Measurements from ENCODE around the gene SYNJ2BP.

DNA sequence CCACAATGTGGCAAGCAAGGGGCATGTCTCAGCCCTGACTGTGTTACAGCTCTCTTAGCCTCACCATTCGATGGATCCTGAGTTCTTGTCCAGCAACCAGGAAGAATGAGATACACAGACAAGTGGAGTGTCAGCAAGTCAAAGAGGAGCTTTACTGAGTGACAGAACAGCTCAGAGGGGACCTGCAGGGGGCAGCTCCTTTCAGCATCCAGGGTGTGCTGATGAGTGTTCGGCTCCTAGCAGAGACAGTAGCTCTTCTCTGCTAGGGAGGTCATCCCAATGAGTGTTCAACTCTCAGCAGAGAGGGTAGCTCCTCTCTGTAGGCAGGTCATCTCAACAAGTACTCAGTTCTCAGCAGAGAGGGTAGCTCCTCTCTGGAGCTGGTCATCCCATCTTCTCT lies 19.1 kb downstream of the SYNJ2BP start:
- TF ChIP-seq, protein P1, sequence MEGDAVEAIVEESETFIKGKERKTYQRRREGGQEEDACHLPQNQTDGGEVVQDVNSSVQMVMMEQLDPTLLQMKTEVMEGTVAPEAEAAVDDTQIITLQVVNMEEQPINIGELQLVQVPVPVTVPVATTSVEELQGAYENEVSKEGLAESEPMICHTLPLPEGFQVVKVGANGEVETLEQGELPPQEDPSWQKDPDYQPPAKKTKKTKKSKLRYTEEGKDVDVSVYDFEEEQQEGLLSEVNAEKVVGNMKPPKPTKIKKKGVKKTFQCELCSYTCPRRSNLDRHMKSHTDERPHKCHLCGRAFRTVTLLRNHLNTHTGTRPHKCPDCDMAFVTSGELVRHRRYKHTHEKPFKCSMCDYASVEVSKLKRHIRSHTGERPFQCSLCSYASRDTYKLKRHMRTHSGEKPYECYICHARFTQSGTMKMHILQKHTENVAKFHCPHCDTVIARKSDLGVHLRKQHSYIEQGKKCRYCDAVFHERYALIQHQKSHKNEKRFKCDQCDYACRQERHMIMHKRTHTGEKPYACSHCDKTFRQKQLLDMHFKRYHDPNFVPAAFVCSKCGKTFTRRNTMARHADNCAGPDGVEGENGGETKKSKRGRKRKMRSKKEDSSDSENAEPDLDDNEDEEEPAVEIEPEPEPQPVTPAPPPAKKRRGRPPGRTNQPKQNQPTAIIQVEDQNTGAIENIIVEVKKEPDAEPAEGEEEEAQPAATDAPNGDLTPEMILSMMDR (IDR thresholded peaks at IDR 0.05), result no peak
- TF ChIP-seq EZH2 (IDR thresholded peaks at IDR 0.05) (no peak), EZH2phosphoT487 (IDR thresholded peaks at IDR 0.05) (no peak)
